HEK293T (cell line): Measurements from ENCODE around the gene KMT2B.

Experiments used
- CTCF ChIA-PET: fragments of 350-600 bp; formaldehyde crosslinking; extraction: SDS; loops from one replicate; lab custom pipeline; 2021; ENCODE audit warnings: antibody characterized with exemption, inconsistent platforms; lab: Yijun Ruan, JAX
- POLR2A ChIA-PET: fragments of 350-600 bp; formaldehyde crosslinking; extraction: SDS; loops from one replicate; lab custom pipeline; 2020; ENCODE audit warnings: antibody characterized with exemption, inconsistent platforms; lab: Yijun Ruan, JAX
- DNase-seq: peaks from one replicate; pipeline ENCODE4 v3.0.0; 2012; ENCODE audit warnings: mixed read lengths; ENCODE audit errors: extremely low spot score
- ARNT ChIP-seq: fragments of 450-650 bp; IDR thresholded peaks from 2 replicates; pipeline ENCODE4 v1.6.1; 2017; ENCODE audit warnings: mild to moderate bottlenecking
- BHLHE40 ChIP-seq: fragments of 450-650 bp; IDR thresholded peaks from 2 replicates; pipeline ENCODE4 v1.6.1; 2016; ENCODE audit warnings: mild to moderate bottlenecking, moderate library complexity, borderline replicate concordance
- CTBP1 ChIP-seq: fragments of 450-650 bp; IDR thresholded peaks from 2 replicates; pipeline ENCODE4 v1.6.1; 2016; ENCODE audit warnings: borderline replicate concordance
- ELF4 ChIP-seq: fragments of 450-650 bp; IDR thresholded peaks from 2 replicates; pipeline ENCODE4 v1.6.1; 2017; ENCODE audit warnings: antibody characterized with exemption
- FOXA1 ChIP-seq: fragments of 450-650 bp; IDR thresholded peaks from 2 replicates; pipeline ENCODE4 v1.6.1; 2016; ENCODE audit warnings: mild to moderate bottlenecking
- FOXK2 ChIP-seq: fragments of 450-650 bp; IDR thresholded peaks from 2 replicates; pipeline ENCODE4 v1.6.1; 2016; ENCODE audit warnings: mild to moderate bottlenecking
- FOXM1 ChIP-seq: fragments of 450-650 bp; IDR thresholded peaks from 2 replicates; pipeline ENCODE4 v1.6.1; 2017; ENCODE audit warnings: mild to moderate bottlenecking, borderline replicate concordance
- HDGF ChIP-seq: fragments of 450-650 bp; IDR thresholded peaks from 2 replicates; pipeline ENCODE4 v1.6.1; 2017; ENCODE audit warnings: antibody characterized with exemption, borderline replicate concordance
- L3MBTL2 ChIP-seq: fragments of 450-650 bp; conservative IDR thresholded peaks from 2 replicates; pipeline ENCODE4 v1.6.1; 2016; ENCODE audit warnings: mild to moderate bottlenecking
- LEF1 ChIP-seq: fragments of 450-650 bp; IDR thresholded peaks from 2 replicates; pipeline ENCODE4 v1.6.1; 2017; ENCODE audit warnings: mild to moderate bottlenecking, borderline replicate concordance
- NFRKB ChIP-seq: fragments of 450-650 bp; IDR thresholded peaks from 2 replicates; pipeline ENCODE4 v1.6.1; 2016; ENCODE audit warnings: mild to moderate bottlenecking, moderate library complexity
- SP1 ChIP-seq: fragments of 450-650 bp; IDR thresholded peaks from 2 replicates; pipeline ENCODE4 v1.6.1; 2017
- SUZ12 ChIP-seq: fragments of 450-650 bp; IDR thresholded peaks from 2 replicates; pipeline ENCODE4 v1.6.1; 2016; ENCODE audit warnings: mild to moderate bottlenecking
- TARDBP ChIP-seq: fragments of 450-650 bp; IDR thresholded peaks from 2 replicates; pipeline ENCODE4 v1.6.1; 2016
- ZNF384 ChIP-seq: fragments of 450-650 bp; IDR thresholded peaks from 2 replicates; pipeline ENCODE4 v1.6.1; 2016
- TF ChIP-seq, protein P1 (sequence below): fragments of 450-650 bp; IDR thresholded peaks from 2 replicates; pipeline ENCODE4 v1.6.1; 2016

KMT2B gene

DNA sequence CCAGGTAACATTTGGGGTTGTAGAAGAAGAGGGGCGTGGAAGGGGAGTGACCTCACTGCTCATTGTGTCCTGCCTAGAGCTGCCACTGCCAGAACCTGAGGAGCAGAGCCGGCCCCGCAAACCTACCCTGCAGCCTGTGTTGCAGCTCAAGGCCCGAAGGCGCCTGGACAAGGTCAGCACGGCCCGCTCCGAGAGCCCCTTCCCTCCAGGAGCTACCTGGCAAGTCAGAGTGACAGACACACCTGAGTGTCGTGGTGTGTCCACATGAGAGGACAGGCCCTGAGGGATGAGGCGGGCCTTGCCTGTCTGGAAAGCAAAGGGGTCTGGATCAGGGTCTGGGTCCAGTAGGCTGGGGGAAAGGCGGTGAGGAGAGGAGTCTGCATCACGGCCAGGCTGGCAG, 6.8 kb downstream of the KMT2B start:
- no peak for DNase-seq
- no peak for TF ChIP-seq ZNF384
- TF ChIP-seq LEF1 = no peak
- no peak for TF ChIP-seq FOXM1
- ChIA-PET POLR2A (no interaction called here), CTCF (no interaction called here)

DNA sequence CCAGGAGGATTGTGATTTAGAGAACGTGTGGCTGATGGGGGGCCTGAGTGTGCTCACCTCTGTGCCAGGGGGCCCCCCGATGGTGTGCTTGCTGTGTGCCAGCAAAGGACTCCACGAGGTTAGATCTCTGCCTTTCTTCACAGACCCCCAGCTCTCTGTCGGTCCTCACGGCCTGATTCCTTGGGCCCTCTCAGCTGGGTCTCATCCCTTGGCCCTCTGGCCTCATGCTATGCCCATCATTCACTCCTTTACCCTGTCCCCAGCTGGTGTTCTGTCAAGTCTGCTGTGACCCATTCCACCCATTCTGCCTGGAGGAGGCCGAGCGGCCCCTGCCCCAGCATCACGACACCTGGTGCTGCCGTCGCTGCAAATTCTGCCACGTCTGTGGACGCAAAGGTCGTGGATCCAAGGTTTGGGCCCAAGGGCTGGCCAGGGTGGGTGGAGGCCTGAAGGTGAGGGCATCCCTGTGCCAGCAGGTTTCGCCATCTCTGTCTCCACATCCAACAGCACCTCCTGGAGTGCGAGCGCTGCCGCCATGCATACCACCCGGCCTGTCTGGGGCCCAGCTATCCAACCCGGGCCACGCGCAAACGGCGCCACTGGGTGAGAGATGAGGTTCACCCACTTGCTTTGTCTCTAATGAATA, 7.5 kb downstream of the KMT2B start:
- ChIA-PET POLR2A (interaction anchor here (1.2 kb wide), 1 partner anchor 23 kb away, joined by 3 read pairs; the partner anchor contains the start of gene LIN37), CTCF (no interaction called here)

DNA sequence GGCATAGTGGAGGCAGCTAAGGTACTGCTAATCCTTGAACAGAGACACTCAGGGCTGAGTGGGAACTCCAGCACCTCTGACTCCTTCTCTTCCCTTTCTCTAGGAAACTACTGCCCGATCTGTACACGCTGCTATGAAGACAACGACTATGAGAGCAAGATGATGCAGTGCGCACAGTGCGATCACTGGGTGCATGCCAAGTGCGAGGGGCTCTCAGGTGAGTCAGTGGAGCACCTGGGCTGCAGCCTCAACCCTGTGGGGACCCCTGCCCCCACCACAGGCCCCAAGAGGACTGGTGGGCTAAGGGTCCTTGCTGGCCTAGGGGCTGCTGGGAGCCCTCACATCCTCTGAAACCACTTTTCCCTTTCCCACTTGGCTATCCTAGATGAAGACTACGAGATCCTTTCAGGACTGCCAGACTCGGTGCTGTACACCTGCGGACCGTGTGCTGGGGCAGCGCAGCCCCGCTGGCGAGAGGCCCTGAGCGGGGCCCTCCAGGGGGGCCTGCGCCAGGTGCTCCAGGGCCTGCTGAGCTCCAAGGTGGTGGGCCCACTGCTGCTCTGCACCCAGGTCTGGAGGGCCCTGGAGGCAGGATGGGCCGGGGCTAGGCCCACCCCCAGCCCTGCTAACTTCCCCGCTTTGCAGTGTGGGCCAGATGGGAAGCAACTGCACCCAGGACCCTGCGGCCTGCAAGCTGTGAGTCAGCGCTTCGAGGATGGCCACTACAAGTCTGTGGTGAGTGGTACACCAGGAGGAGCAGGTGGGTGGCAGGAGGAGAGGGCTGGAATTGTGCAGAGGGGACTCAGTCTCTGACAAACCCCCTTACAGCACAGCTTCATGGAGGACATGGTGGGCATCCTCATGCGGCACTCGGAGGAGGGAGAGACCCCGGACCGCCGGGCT, 9.5 kb downstream of the KMT2B start:
- TF ChIP-seq LEF1 (no peak), FOXK2 (no peak), TARDBP (no peak), NFRKB (no peak), HDGF (no peak)
- ChIA-PET CTCF (no interaction called here), POLR2A (no interaction called here)
- no peak for DNase-seq

More for the DNA sequence above, 7.5 kb downstream of the KMT2B start:
- no peak for TF ChIP-seq CTBP1
- TF ChIP-seq, protein P1, sequence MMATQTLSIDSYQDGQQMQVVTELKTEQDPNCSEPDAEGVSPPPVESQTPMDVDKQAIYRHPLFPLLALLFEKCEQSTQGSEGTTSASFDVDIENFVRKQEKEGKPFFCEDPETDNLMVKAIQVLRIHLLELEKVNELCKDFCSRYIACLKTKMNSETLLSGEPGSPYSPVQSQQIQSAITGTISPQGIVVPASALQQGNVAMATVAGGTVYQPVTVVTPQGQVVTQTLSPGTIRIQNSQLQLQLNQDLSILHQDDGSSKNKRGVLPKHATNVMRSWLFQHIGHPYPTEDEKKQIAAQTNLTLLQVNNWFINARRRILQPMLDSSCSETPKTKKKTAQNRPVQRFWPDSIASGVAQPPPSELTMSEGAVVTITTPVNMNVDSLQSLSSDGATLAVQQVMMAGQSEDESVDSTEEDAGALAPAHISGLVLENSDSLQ = no peak
- no peak for TF ChIP-seq FOXM1
- no peak for TF ChIP-seq ZNF384
- TF ChIP-seq LEF1 = no peak
- no peak for TF ChIP-seq SUZ12
- TF ChIP-seq SP1 = no peak
- no peak for TF ChIP-seq ELF4
- TF ChIP-seq BHLHE40 = no peak
- no peak for TF ChIP-seq NFRKB
- TF ChIP-seq FOXK2 = no peak
- TF ChIP-seq TARDBP = no peak
- TF ChIP-seq L3MBTL2 = no peak
- no peak for TF ChIP-seq HDGF
- TF ChIP-seq FOXA1 = no peak
- no peak for TF ChIP-seq ARNT
- DNase-seq = no peak

DNA sequence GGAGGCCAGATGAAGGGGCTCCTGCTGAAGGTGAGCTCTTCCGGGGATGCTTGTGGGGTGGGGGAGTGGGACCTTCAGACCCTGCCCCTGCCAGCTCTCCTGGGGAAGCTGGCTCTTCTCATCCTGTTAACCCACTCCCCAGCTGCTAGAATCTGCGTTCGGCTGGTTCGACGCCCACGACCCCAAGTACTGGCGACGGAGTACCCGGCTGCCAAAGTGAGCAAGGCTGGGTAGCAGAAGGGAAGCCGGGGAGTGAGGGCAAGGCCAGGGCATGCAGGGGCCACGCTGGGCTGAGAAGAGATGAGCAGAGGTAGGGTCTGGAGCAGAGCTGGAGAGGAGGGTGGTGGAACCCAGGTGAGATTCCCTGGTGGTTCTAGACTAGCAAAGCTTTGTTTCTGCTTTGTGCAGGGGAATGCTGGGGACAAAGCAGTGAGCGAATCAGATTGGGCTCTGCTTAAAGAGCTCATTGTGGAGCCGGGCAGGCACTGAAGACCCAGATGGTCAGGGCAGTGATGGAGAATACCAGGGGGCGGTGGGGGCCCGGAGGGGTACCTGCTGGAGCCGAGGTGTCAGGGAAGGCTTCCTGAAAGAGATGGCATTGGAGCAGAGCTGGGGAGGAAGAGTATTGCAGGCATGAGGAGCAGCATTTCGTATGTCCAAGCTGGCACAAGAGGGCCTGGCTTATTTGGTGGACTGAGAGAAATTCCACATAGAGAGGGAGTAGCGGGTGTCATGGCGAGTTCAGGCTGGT, 10.3 kb downstream of the KMT2B start:
- TF ChIP-seq FOXK2 (no peak), SP1 (no peak), NFRKB (no peak), SUZ12 (no peak), ZNF384 (no peak)
- TF ChIP-seq, protein P1 = no peak
- ChIA-PET CTCF (no interaction called here), POLR2A (interaction anchor here (1.2 kb wide), 1 partner anchor 12 kb away, joined by 3 read pairs; no protein-coding TSS in a partner anchor)
- no peak for DNase-seq

DNA sequence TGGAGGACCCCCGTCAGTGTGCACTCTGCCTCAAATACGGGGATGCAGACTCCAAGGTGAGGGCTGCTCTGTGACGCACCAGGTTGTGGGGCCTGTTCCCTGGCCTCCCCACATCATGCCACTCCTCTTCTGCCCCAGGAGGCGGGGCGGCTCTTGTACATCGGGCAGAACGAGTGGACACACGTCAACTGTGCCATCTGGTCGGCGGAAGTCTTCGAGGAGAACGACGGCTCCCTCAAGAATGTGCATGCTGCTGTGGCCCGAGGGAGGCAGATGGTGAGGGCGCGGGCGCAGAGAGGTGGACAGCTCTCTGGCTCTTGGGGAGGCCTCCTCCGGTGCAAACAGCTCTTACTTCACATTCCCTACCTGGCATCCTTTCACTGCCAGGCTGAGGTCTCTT, 11.2 kb downstream of the KMT2B start:
- CTCF ChIA-PET = no interaction called here
- DNase-seq = no peak
- POLR2A ChIA-PET = interaction anchor here (1.2 kb wide), 1 partner anchor 11 kb away, joined by 3 read pairs; no protein-coding TSS in a partner anchor
- no peak for TF ChIP-seq NFRKB

DNA sequence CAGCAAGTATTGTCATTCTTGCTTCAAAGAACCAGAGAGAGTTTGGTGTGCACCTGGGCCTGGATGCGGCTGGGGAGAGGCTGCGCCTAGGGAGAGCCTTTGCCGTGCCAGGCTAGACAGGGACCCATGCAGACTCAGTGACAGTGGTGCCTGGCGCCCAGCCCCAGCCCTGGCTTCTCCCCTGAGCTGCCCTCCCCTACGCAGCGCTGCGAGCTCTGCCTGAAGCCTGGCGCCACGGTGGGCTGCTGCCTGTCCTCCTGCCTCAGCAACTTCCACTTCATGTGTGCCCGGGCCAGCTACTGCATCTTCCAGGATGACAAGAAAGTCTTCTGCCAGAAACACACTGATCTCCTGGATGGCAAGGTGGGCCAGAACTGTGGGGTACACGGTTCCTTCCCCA, 12.0 kb downstream of the KMT2B start:
- DNase-seq = no peak
- TF ChIP-seq FOXA1 (no peak), NFRKB (no peak), SP1 (no peak), BHLHE40 (no peak), TARDBP (no peak), FOXK2 (no peak), ARNT (no peak), LEF1 (no peak), HDGF (no peak), ELF4 (no peak), FOXM1 (no peak), CTBP1 (no peak), L3MBTL2 (no peak), ZNF384 (no peak), SUZ12 (no peak)
- TF ChIP-seq, protein P1 = no peak
- POLR2A ChIA-PET = interaction anchor here (2.5 kb wide), 1 partner anchor 11 kb away, joined by 7 read pairs; no protein-coding TSS in a partner anchor
- CTCF ChIA-PET = no interaction called here
